GM18907 (cell line): ENCODE data around the gene AFP.

ENCODE experiments used
- ATAC-seq: cut with Tn5 transposase; IDR thresholded peaks from one replicate; pipeline ENCODE4 v1.9.1; 2021; ENCODE audit warnings: mild to moderate bottlenecking, moderate library complexity; ENCODE audit not compliant: unreplicated experiment

Gene AFP

DNA sequence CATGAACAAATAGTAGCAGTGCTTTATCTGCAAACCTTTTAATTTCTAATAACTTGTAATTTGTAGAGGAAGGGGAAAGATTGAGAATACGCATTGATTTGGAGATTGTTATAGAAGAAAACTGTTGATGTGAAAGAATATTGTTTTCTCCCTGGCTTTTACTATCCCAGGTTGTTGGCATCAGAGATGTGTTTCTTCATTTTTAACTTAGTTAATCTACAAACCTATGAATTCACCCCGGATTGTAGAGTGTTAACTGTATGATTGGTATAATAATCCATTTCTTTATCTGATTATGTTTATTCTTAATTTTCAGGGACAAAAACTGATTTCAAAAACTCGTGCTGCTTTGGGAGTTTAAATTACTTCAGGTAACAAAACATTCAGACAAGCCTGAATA lies 18.9 kb downstream of the AFP start:
- no peak for ATAC-seq

DNA sequence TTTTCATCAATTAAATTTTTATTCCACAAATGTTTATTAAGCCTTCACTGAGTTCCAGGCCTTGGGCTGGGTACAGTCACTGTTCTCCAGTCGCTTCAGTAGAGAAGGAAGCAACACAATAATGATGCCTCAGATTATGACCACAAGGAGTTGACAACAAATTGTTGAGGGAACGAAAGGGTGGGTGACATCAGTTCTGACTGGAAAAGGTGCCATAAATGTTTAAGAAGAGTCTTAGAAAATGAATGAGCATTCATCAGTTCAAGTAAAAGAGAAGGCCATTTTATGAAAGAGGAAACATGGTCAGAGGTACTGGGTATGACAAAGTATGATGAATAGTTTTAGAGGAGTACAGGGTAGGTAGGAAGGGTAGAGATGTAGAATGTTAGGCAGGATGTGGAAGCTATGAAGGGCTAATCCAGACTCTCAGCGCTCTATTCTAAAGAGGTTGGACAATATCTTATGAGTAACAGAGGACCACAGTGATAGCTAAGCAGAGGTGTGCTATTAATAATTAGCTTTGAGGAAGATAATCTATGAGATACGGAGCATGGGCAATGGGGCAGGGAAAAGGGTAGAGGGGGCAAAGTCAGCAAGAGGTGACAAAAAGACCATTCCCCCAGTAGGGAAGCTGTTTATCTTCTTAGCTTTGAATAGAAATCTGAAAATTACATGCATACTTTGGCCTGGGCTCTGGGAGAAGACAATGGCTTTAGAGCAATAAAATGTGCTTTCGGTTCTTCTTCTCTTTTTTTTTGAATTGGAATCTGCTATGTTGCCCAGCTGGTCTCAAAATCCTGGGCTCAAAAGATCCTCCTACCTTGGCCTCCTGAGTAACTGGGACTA lies 20.4 kb downstream of the AFP start:
- no peak for ATAC-seq

DNA sequence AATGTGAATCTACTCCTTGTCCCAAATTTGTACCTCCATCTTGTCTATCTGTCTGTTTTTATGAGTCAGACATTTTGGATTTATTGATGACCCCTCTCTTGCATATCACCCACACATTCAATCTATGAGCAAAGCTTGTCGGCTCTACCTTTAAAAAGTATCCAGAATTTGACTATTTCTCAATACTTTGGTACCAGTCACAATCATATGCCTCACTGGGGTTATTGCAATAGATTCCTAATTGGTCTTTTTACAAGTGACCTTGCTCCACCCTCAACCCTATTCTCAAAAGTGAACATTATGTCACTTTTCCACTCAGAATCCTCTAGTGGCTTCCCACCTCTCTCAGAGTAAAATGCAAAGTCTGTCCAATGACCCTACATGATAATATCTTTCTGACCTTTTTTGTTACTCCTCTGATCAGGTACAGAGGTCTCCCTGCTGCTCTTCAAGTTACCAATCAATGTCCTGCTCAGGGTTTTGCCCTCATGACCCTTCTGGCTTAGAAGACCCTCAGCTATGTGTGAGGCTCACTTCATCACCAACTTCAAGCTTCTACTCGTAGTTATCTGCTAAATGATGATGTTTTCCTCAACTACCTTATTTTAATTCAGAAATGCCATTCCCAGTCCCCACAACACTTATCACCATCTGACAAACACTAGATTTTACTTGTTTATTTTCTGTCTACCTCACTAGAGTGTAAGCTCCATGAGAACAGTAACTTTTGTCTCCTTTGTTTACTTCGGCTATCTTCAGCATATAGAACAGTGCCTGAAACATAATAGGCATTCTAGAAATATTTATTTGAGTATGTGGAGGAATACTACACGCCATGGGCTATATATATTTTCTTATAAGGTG lies 22.4 kb downstream of the AFP start:
- no peak for ATAC-seq

DNA sequence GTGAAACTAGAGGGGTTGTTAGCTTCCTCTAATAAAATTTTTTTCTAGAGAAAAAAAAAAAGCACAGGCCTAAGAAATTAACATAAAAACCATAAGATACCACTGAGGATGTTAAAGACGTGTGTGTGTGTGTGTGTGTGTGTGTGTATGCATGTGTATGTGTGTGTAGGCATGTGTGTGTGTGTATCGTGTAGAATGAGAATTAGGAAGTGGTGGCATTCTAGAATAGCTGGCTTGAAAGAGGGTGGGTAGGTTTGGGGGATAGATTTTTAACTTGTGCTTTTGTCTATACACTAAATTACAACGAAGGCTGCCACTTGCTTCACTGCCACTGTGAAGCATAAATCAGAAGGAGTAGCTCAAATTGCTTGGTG lies 23.0 kb downstream of the AFP start:
- ATAC-seq, result no peak

DNA sequence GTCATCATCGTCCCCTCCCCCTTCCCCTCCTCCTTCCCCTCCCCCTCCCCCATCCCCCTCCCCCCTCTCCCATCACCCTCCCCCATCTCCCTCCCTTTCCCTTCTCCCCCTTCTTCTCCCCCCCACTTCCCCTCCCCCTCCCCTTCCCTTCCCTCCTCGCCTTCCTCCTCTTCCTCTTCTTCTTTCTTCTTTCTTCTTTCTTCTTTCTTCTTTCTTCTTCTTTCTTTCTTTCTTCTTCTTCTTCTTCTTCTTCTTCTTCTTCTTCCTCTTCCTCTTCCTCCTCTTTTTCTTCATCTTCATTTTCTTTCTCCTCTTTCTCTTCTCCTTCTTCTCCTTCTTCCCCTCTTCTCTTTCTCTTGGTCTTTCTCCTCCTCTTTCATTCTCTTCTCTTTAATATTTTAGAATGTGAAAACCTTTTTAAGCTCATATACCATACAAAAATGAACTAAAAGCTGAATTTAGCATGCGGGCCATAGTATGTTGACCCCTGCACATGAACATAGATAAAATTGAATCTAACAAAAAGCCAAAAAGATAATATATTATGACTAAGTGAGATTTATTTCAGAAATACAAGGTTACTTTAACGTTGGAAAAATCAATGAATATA lies 25.0 kb downstream of the AFP start:
- ATAC-seq, result no peak

GRCh38 chr4:73468170-73468569 lies 32.1 kb downstream of the AFP start:
- no peak for ATAC-seq

DNA sequence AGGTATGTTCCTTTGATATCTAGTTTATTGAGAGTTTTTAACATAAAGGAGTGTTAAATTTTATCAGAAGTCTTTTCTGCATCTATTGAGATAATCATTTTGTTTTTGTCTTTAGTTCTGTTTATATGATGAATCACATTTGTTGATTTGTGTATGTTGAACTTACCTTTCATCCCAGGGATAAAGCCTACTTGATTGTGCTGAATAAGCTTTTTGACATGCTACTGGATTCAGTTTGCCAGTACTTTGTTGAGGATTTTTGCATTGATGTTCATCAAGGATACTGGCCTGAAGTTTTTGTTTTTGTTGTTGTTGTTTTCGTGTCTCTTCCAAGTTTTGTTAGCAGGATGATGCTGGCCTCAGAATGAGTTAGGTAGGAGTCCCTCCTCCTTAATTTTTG lies 34.7 kb downstream of the AFP start:
- no peak for ATAC-seq

GRCh38 chr4:73477176-73477575 lies 41.2 kb downstream of the AFP start:
- no peak for ATAC-seq

- ATAC-seq, result no peak
These were observed 43.3 kb downstream of the AFP start for GRCh38 chr4:73479323-73479722.

DNA sequence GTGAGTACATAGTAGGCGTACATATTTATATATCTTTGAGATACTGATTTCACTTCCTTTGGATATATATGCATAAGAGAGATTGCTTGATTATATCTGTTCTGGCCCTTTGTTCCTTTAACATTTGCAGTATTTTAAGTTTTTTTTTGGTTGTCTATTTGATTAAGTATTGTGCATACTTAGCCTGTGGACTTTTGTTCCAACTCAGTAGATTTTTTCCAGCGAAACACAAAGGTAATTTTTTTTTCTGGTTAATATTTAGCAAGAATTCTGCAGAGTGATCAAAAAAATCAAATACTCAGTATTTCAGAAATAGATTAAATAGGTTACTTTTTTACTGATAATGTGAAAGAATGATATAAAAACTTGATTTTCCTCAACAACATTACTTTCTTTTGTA lies 45.3 kb downstream of the AFP start, which contains the start of gene AFM:
AFM (plus strand) TSS at position 388 of the 400 bp plus-strand sequence. CDS start 31 bp downstream, outside the sequence.
- ATAC-seq, result no peak

GRCh38 chr4:73485085-73485484 lies 49.1 kb downstream of the AFP start:
- ATAC-seq, result no peak

DNA sequence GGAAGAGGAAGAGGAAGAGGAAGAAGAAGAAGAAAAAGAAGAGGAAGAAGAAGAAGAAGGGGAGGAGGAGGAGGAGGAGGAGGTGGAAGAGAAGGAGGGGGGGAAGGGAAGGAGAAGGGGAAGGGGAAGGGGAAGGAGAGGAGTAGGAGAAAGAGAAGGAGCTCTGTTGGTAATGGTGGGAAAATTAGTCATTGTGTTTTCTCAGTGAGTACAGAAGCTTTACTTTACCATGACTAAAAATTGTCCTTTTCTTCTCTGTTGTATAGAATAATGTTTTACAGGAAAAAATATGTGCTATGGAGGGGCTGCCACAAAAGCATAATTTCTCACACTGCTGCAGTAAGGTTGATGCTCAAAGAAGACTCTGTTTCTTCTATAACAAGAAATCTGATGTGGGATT lies 49.6 kb downstream of the AFP start:
- ATAC-seq, result no peak

GRCh38 chr4:73486497-73486896 lies 50.5 kb downstream of the AFP start:
- no peak for ATAC-seq

DNA sequence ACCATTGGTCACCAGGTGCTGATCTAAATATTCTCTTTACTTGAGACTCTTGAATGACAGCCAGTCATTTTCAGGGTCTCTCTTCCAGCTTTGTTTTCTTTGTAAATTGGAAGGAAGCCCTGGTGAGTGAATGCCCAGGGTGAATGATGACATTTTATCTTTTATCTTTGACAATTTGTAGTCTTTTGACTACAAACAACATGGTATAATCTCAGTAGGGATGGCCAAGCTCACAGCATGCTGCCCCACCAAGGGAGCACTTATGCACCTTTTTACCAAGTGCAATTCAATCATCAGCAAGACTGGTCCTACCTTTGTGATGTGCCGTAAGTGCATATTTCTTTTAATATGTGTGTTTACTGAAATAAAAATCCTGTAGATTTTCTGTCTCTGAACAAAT lies 51.2 kb downstream of the AFP start:
- no peak for ATAC-seq

DNA sequence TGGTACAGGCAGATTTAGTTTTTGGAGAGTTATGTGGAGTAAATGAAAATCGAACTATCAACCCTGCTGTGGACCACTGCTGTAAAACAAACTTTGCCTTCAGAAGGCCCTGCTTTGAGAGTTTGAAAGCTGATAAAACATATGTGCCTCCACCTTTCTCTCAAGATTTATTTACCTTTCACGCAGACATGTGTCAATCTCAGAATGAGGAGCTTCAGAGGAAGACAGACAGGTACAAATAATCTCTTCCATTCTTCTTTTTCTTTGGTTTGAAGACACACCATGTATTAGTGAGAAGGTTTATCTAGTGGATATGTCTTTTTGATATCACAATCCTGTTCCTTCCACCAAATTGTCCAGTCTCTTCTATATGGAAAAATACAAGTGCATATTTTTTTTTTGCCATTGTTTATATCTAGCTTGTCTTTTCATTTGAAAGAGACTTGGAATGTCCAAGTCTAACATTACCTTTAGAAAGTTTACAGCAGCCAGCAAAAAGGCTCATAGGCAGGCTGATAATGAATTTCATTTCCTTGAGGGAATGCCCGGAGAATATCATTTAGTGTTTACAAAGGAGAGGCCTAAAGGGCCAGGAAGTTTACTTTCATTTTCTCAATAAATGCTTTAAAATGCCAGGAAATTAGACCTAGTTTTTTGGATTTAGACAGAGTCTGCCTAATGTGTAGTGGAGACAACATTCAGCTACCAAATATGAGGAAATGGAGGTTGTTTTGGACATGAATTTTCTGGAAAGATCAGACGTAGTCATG lies 64.2 kb downstream of the AFP start:
- ATAC-seq, result no peak

DNA sequence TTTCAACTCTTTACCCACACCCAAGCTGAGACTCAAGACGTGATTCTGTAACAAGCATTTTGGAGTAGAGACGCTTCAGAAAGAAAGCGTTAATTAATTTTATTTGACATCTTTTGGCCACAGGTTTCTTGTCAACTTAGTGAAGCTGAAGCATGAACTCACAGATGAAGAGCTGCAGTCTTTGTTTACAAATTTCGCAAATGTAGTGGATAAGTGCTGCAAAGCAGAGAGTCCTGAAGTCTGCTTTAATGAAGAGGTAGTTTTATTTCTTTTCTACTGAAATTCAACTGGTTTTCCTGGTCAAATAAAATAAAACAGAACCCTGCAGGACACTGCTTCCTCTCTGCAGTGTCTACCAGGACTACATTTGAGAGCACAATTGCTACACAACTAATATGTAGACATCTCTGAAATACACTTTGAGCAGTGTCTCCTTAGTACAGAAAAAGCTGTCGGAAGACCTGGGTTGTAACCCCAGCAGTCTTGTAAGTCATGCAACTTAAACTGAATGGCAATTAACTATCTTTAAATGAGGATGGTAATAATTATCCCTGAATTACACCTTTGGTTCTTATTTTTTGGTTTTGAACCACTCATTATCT lies 65.7 kb downstream of the AFP start:
- ATAC-seq, result no peak

DNA sequence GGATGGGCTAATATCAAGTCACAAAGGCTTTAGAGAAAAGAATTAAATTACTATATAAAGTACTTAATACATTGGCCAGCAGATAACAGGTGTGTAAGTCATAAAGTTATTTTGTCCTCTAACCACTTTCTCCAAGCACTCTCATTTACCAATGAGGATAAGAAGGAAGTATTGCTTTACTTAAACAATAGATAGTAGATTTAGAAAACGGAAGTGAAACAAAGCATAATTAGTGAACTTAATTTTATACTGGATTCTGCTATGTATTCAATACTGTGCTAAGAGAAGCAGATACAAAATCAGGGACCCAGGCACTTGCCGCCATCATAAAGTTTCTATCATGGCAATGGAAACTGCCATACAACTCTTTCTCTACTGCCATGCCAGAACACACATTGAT lies 69.5 kb downstream of the AFP start:
- no peak for ATAC-seq
